GM13976 (cell line): ENCODE results near the gene RLN2.

ENCODE experiments used
- DNase-seq: peaks from one replicate; pipeline ENCODE4 v3.0.0; 2012; ENCODE audit warnings: low spot score
- CTCF ChIP-seq: IDR thresholded peaks from 2 replicates; pipeline ENCODE4 v1.5.1; 2012; ENCODE audit warnings: borderline replicate concordance, mild to moderate bottlenecking; ENCODE audit not compliant: insufficient read depth; ENCODE audit errors: extremely low read depth, missing control alignments, control extremely low read depth
- in situ Hi-C: fragments of 300-500 bp; cut with MboI; formaldehyde crosslinking; loops from one replicate; pipeline ENCODE4 v1.12.0; 2022; ENCODE audit warnings: low sequenced_read_pairs, mixed read lengths, inconsistent platforms; ENCODE audit not compliant: unreplicated experiment

RLN2 gene

DNA sequence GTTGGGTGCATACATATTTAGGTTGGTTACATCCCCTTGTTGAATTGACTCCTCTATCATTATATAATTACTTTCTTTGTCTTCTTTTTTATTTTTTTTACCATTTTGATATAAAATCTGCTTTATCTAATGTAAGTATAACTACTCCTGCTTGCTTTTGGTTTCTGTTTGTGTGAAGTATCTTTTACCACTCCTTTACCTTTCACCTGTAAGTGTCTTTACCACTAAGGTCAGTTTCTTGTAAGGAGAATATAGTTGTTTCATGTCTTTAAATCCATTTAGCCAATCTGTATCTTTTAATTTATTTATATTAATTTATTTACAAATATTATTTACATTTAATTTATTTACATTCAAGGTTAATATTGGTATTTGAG lies 40.3 kb downstream of the RLN2 start:
- in situ Hi-C loops = no loop called here
- no peak for TF ChIP-seq CTCF
- no peak for DNase-seq

DNA sequence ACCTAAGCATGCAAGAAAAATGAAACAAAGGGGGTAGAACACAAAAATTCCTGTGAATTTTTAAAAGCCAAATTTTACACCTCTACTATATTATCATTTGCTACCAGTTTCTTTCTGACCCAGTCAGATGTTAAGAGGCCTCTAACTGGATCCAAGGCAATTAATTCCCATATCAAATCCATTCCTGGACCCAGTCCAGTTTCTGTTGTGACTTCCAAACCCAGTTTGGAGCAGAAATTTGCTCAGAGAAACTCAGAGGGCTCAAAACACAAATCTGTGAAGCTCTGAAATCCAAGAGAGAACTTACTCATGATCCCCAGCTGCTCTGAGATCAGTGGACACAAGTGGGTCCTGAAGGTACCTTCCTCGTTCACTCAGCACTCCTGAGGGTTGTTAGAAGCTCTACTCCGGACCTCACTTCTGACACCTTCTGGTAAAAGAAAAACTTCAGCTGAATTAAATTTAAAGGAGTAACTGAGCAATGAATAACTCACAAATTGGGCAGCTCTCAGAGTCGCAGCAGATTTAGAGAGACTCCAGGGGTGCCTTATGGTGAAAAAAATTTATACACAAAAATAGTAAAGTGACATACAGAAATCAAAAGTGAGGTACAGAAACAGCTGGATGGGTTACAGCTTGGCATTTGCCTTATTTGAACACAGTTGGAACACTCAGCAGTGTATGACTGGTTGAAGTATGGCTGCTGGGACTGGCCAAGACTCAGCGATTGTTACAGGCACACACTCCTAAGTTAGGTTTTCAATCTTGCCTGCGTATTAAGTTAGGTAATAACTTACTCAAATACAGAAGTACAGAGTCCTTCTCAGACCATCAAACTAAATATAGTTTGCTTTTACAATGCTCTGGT lies 40.9 kb downstream of the RLN2 start:
- in situ Hi-C loops = no loop called here
- DNase-seq = no peak
- TF ChIP-seq CTCF = no peak
